Thyroid gland (tissue), 4 donors: ENCODE data around the gene XKR8. TPM values are rescaled to one million over a fixed set of nuclear protein-coding genes. Genes with fewer than 3 reads are reported as not detected.
A peak's percentile ranks its signal among the peaks of the same experiment; 100 is the strongest.

Experiments
- DNase-seq, 2 donors: peaks; one replicate each; pipeline ENCODE4 v3.0.0-alpha.2; 2019
- H3K27ac ChIP-seq, 3 donors: fragments of 200-600 bp; sonication (generic); 1 replicate in 2 of 3; 2 replicates in 1 of 3; pipeline ENCODE4 v1.5.1; 2016 to 2019; ENCODE audit warnings: mild to moderate bottlenecking in 1 of 3, moderate library complexity in 1 of 3
- H3K27me3 ChIP-seq: fragments of 200-600 bp; sonication (generic); one replicate; pipeline ENCODE4 v1.5.1; 2019
- H3K36me3 ChIP-seq, 2 donors: fragments of 200-600 bp; sonication (generic); one replicate each; pipeline ENCODE4 v1.5.1; 2016 to 2019
- H3K4me1 ChIP-seq, 2 donors: fragments of 200-600 bp; sonication (generic); one replicate each; pipeline ENCODE4 v1.5.1; 2017 to 2019
- H3K4me3 ChIP-seq, 3 donors: fragments of 200-600 bp; sonication (generic); replicated peaks in 1 of 3; 1 replicate in 2 of 3; 2 replicates in 1 of 3; pipeline ENCODE4 v1.5.1; 2016; ENCODE audit warnings: mild to moderate bottlenecking in 1 of 3
- H3K9me3 ChIP-seq: fragments of 200-600 bp; sonication (generic); one replicate; pipeline ENCODE4 v1.5.1; 2017
- POLR2A ChIP-seq, 2 donors: fragments of 450-650 bp; IDR thresholded peaks; one replicate each; pipeline ENCODE4 v1.6.1; 2017; ENCODE audit warnings: antibody characterized with exemption in 2 of 2, mild to moderate bottlenecking in 2 of 2, moderate library complexity in 1 of 2
- WGBS, 2 donors: methylation state at CpG; one replicate each; pipeline ENCODE4 v1.1.5; 2017; 5-methylcytosine and 5-hydroxymethylcytosine counted together
- intact Hi-C: fragments of 100-400 bp; cut with DNase I; formaldehyde crosslinking; loops from one replicate; pipeline ENCODE4 v1.15.1; 2023
- total RNA-seq, 4 donors: library from RNA; depleted of rRNA; stranded (reverse); fragments of >200 nt; gene quantifications; one replicate each; pipeline ENCODE4 v1.2.3, GENCODE V29; 2016
- TF ChIP-seq, protein P1 (sequence below), 6 experiments: fragments of 200-600 bp in 3 of 6; fragments of 450-650 bp in 3 of 6; sonication (generic) in 3 of 6; IDR thresholded peaks; one replicate each; pipeline ENCODE4 v1.5.1; 2016 to 2019; ENCODE audit warnings: antibody characterized with exemption in 6 of 6, mild to moderate bottlenecking in 2 of 6, inconsistent platforms in 1 of 6, moderate library complexity in 1 of 6

The XKR8 gene
- total RNA-seq, 4 donors from 2014 or later = 8.3 to 14.3 (median 11.3) TPM

DNA sequence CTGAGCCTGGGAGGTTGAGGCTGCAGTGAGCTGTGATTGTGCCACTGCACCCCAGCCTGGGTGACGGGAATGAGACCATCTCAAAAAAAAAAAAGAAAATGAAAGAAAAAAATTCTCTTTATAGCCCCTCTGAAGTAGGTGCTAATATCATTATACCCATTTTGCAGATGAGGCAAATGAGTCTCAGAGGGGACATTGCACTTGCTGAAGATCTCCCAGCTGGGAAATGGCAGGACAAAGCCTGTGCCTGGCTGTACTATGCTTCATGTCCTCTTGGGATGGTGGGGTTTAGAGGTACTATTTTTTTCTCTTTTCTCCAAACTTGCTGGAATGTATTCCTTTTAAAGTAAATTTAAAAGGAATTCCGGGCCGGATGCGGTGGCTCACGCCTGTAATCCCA is 23.4 kb upstream of the XKR8 start:
- TF ChIP-seq POLR2A (IDR thresholded peaks at IDR 0.05) = no peak
- TF ChIP-seq, protein P1, sequence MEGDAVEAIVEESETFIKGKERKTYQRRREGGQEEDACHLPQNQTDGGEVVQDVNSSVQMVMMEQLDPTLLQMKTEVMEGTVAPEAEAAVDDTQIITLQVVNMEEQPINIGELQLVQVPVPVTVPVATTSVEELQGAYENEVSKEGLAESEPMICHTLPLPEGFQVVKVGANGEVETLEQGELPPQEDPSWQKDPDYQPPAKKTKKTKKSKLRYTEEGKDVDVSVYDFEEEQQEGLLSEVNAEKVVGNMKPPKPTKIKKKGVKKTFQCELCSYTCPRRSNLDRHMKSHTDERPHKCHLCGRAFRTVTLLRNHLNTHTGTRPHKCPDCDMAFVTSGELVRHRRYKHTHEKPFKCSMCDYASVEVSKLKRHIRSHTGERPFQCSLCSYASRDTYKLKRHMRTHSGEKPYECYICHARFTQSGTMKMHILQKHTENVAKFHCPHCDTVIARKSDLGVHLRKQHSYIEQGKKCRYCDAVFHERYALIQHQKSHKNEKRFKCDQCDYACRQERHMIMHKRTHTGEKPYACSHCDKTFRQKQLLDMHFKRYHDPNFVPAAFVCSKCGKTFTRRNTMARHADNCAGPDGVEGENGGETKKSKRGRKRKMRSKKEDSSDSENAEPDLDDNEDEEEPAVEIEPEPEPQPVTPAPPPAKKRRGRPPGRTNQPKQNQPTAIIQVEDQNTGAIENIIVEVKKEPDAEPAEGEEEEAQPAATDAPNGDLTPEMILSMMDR (IDR thresholded peaks at IDR 0.05) = no peak
- H3K4me3 ChIP-seq = no peak overlapping the region
- intact Hi-C loops = no loop called here
- H3K36me3 ChIP-seq = no peaks in the 10 kb centered on the region
- no peak for DNase-seq
- no peaks in the 10 kb centered on the region for H3K9me3 ChIP-seq
- 72 to 92% methylated on average over 5 of the region's 5 CpGs for WGBS, 2 donors
- H3K27me3 ChIP-seq = no peaks in the 10 kb centered on the region
- H3K27ac ChIP-seq = no peak overlapping the region
- H3K4me1 ChIP-seq = peaks cover 6 to 13% of the 10 kb centered on the region in 2 donors

DNA sequence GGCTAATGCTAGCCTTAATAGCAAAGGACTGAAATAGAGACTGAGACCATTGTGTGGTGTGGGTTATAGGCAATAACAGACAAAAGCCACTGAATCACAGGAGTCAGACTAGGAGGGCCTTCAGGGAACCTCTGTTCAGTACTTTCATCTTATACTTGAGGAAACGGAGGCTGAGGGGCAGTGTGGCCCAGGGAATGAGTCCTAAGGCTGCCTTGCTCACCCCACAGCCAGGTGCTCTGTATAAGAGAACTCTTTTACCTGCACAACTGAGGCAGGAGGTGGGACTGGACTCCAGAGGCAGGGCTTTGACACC is 22.3 kb upstream of the XKR8 start:
- 75 to 78% methylated on average over 1 of the region's 1 CpG for WGBS, 2 donors

DNA sequence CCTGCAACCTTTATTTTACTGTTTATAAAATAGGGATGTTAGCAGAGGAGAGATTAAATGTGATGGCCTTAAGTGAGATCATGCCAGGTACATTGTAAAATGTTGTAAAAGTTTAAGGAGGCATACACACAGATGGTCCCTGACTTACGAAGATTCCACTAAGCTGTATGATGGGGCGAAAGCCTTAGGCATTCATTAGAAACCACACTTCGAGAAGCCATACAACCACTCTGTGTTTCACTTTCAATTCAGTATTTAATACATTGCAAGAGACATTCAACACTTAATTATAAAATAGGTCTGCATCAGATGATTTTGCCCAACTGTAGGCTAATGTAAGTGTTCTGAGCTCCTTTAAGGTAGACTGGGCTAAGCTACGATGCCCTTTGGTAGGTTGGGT is 21.3 kb upstream of the XKR8 start:
- intact Hi-C loops = no loop called here
- WGBS, 2 donors = 85 to 95% methylated on average over 4 of the region's 4 CpGs
- DNase-seq = no peak

More for the DNA sequence above, 22.3 kb upstream of the XKR8 start:
- DNase-seq = no peak
- TF ChIP-seq, protein P1 (IDR thresholded peaks at IDR 0.05) = no peak
- TF ChIP-seq POLR2A (IDR thresholded peaks at IDR 0.05) = no peak
- Histone ChIP-seq H3K4me3 (no peak overlapping the region), H3K4me1 (peaks cover 6 to 13% of the 10 kb centered on the region in 2 donors), H3K27me3 (no peaks in the 10 kb centered on the region), H3K36me3 (no peaks in the 10 kb centered on the region), H3K27ac (no peak overlapping the region), H3K9me3 (no peaks in the 10 kb centered on the region)
- intact Hi-C loops = no loop called here

DNA sequence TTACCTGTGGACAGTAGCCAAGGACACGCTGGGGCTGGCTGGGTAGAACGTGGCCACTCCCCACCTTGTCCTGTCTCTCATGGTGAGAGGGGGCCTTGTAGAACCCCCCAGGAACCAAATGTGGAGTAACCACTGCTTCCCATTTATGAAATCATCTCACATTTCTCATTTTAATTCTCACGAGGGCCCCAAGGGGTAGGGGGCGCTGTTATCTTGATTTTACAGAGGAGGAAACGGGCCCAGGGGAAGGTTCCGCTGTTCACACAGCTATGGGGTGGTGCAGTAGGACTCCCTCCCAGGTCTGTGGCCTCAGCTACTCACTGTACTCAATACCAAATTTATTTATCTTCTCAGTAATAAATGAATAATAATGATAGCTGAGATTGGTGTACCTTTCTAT is 19.5 kb upstream of the XKR8 start:
- Histone ChIP-seq H3K4me1 (peaks cover 6 to 13% of the 10 kb centered on the region in 2 donors), H3K27me3 (no peaks in the 10 kb centered on the region), H3K36me3 (no peaks in the 10 kb centered on the region), H3K4me3 (no peak overlapping the region), H3K9me3 (no peaks in the 10 kb centered on the region), H3K27ac (no peak overlapping the region)
- WGBS, 2 donors = 47 to 51% methylated on average over 6 of the region's 6 CpGs
- intact Hi-C loops = no loop called here
- TF ChIP-seq POLR2A (IDR thresholded peaks at IDR 0.05) = no peak
- TF ChIP-seq, protein P1 (IDR thresholded peaks at IDR 0.05) = peak in 1 of 6 experiments; percentile 22
- DNase-seq = peak in 1 of 2 donors; percentile 31

More for the DNA sequence above, 21.3 kb upstream of the XKR8 start:
- H3K4me3 ChIP-seq = no peak overlapping the region
- no peaks in the 10 kb centered on the region for H3K9me3 ChIP-seq
- no peak for TF ChIP-seq POLR2A (IDR thresholded peaks at IDR 0.05)
- TF ChIP-seq, protein P1 (IDR thresholded peaks at IDR 0.05) = no peak
- H3K27ac ChIP-seq = no peak overlapping the region
- peaks cover 6 to 13% of the 10 kb centered on the region in 2 donors for H3K4me1 ChIP-seq
- no peaks in the 10 kb centered on the region for H3K36me3 ChIP-seq
- H3K27me3 ChIP-seq = no peaks in the 10 kb centered on the region

DNA sequence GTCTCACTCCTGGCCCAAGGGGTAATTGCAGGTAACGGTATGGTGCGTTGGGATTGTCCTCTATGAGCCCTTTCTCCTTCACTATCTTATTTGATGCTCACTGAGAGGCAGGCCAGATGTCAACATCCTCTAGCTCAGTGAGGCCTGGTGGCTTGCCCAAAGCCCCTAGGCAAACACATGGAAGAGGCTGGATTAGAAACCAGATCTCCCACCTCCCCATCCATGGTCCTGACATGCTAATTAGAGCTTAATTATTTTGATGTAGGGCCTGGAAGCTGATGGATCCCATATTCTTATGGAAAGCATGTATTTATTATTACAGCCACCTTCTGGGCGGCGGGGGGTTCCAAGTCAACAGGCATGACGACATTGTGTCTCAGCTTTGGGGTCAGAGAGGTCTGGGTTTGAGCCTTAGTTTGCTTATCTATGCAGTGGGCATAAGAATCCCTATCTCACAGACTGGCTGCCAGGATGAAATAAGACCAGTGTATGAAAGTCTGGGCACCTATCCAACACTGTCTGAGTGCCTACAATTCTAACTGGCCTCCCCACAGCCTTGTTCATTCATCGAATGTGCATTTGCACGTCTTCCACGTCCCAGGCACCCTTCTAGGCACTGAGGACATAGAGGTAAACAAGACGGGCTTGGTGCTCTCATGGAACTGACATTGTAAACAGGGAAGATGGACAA is 18.8 kb upstream of the XKR8 start:
- Histone ChIP-seq H3K9me3 (no peaks in the 10 kb centered on the region), H3K27me3 (no peaks in the 10 kb centered on the region), H3K4me1 (peaks cover under 1 to 7% of the 10 kb centered on the region in 2 donors), H3K4me3 (no peak overlapping the region), H3K36me3 (no peaks in the 10 kb centered on the region), H3K27ac (no peak overlapping the region)
- WGBS, 2 donors = 86 to 87% methylated on average over 9 of the region's 9 CpGs
- DNase-seq = no peak
- no peak for TF ChIP-seq POLR2A (IDR thresholded peaks at IDR 0.05)
- TF ChIP-seq, protein P1 (IDR thresholded peaks at IDR 0.05) = no peak
- intact Hi-C loops = no loop called here
